Panc1 (cell line): ENCODE data around the gene PRKACG. TPM values are rescaled to one million over a fixed set of nuclear protein-coding genes. Genes with fewer than 3 reads are reported as not detected.

ENCODE experiments used
- ATAC-seq: fragments of 200-7000 bp; cut with Tn5 transposase; 2 replicates; pipeline ENCODE4 v1.9.1; 2020; ENCODE audit warnings: mild to moderate bottlenecking, moderate library complexity
- BruUV-seq: library from RNA; stranded (reverse); fragments of 400-500 nt; replicated peaks from 2 replicates; lab custom pipeline; 2021; lab: Mats Ljungman, UMichigan
- CTCF ChIA-PET: fragments of 300-600 bp; sonication (Branson Sonifier 250); formaldehyde crosslinking; loops from one replicate; lab custom pipeline; 2022; ENCODE audit warnings: antibody characterized with exemption; lab: Charles Lee
- POLR2A ChIA-PET: fragments of 300-600 bp; sonication (Branson Sonifier 250); formaldehyde crosslinking; loops from one replicate; lab custom pipeline; 2022; ENCODE audit warnings: antibody characterized with exemption; lab: Charles Lee
- DNase-seq: peaks from one replicate; pipeline ENCODE4 v3.0.0-alpha.2; 2010; ENCODE audit warnings: low read depth, low spot score
- H3K27ac ChIP-seq: 2 replicates; pipeline ENCODE4 v1.5.1; 2011; ENCODE audit warnings: mild to moderate bottlenecking, low read length, inconsistent platforms
- H3K27me3 ChIP-seq: fragments of 200-500 bp; sonication (Bioruptor generic); 2 replicates; pipeline ENCODE4 v1.6.0; 2014; ENCODE audit warnings: low read length, inconsistent platforms; ENCODE audit not compliant: control insufficient read depth, insufficient read depth
- H3K36me3 ChIP-seq: fragments of 200-500 bp; sonication (Bioruptor generic); 2 replicates; pipeline ENCODE4 v1.5.1; 2014; ENCODE audit warnings: inconsistent platforms, mild to moderate bottlenecking, low read length, moderate library complexity; ENCODE audit not compliant: control insufficient read depth, insufficient read depth
- H3K4me1 ChIP-seq: 2 replicates; pipeline ENCODE4 v1.5.1; 2011; ENCODE audit warnings: inconsistent platforms, mild to moderate bottlenecking, low read length, moderate library complexity; ENCODE audit not compliant: control insufficient read depth, insufficient read depth
- H3K4me3 ChIP-seq, 2 experiments: 2 replicates each; pipeline ENCODE4 v1.5.1; 2011 to 2012; ENCODE audit warnings: low read depth in 2 of 2, low read length in 2 of 2, mild to moderate bottlenecking in 2 of 2, inconsistent platforms in 1 of 2, moderate library complexity in 1 of 2
- H3K9me3 ChIP-seq: fragments of 200-500 bp; sonication (Bioruptor generic); 2 replicates; pipeline ENCODE4 v1.5.1; 2014; ENCODE audit warnings: low read depth, mild to moderate bottlenecking, inconsistent platforms, low read length, moderate library complexity; ENCODE audit not compliant: control insufficient read depth, insufficient read depth
- CTCF ChIP-seq: fragments of 450-650 bp; IDR thresholded peaks from 2 replicates; pipeline ENCODE4 v1.5.1; 2017; ENCODE audit warnings: mild to moderate bottlenecking
- POLR2AphosphoS5 ChIP-seq: IDR thresholded peaks from 2 replicates; pipeline ENCODE4 v1.6.1; 2012; ENCODE audit warnings: mild to moderate bottlenecking, low read depth, low read length, moderate library complexity
- REST ChIP-seq, 2 experiments: IDR thresholded peaks; 2 replicates each; pipeline ENCODE4 v1.6.1; 2011 to 2012; ENCODE audit warnings: low read depth in 2 of 2, control low read depth in 1 of 2, low read length in 1 of 2, mild to moderate bottlenecking in 1 of 2, moderate library complexity in 1 of 2; ENCODE audit not compliant: insufficient read depth in 1 of 2
- SIN3A ChIP-seq: IDR thresholded peaks from 2 replicates; pipeline ENCODE4 v1.6.1; 2012; ENCODE audit warnings: low read depth, mild to moderate bottlenecking, low read length, moderate library complexity, borderline replicate concordance; ENCODE audit not compliant: insufficient read depth
- TCF7L2 ChIP-seq: IDR thresholded peaks from 2 replicates; pipeline ENCODE4 v1.6.1; 2011; ENCODE audit warnings: mild to moderate bottlenecking, low read depth, low read length, inconsistent platforms
- in situ Hi-C: cut with HindIII; loops from 2 replicates; pipeline ENCODE4 v1.10.0; 2016; ENCODE audit warnings: low sequenced_read_pairs, low pct_unique_long_range_greater_than_20kb
- intact Hi-C: fragments of 100-400 bp; cut with micrococcal nuclease; formaldehyde crosslinking; loops from one replicate; pipeline ENCODE4 v1.10.0; 2022; ENCODE audit not compliant: unreplicated experiment
- total RNA-seq: library from RNA; stranded (reverse); gene quantifications from one replicate; pipeline ENCODE4 v1.2.1, GENCODE V29; 2021; ENCODE audit not compliant: unreplicated experiment

Gene PRKACG
- total RNA-seq, 1 experiment from 2014 or later = not detected

- CTCF ChIA-PET = no interaction called here
- POLR2A ChIA-PET = no interaction called here
Observed at GRCh38 chr9:69012696-69013381, 1.1 kb downstream of the PRKACG start.

GRCh38 chr9:69009708-69010107, 4.2 kb downstream of the PRKACG start:
- no peak overlapping the region for H3K27ac ChIP-seq
- H3K27me3 ChIP-seq = no peaks in the 10 kb centered on the region; the same call in 1 of the 2 replicates
- DNase-seq (no peak), ATAC-seq (no peak)
- no peaks in the 10 kb centered on the region for H3K9me3 ChIP-seq
- ChIA-PET CTCF (no interaction called here), POLR2A (no interaction called here)
- H3K36me3 ChIP-seq = no peaks in the 10 kb centered on the region
- intact Hi-C loops = no loop called here
- TF ChIP-seq CTCF (no peak), SIN3A (no peak), TCF7L2 (no peak), REST (IDR thresholded peaks at IDR 0.05; ENCODE audit: insufficient read depth in 1 of 2, low read depth in 2 of 2, low read length in 1 of 2) (no peak), POLR2AphosphoS5 (no peak)
- H3K4me1 ChIP-seq = no peaks in the 10 kb centered on the region
- BruUV-seq = no TSS peak
- H3K4me3 ChIP-seq = no peak overlapping the region
- in situ Hi-C loops = no loop called here

More at GRCh38 chr9:69012696-69013381, 1.1 kb downstream of the PRKACG start:
- DNase-seq = no peak
- no peak overlapping the region for H3K4me3 ChIP-seq
- no peaks in the 10 kb centered on the region for H3K27me3 ChIP-seq
- BruUV-seq = no TSS peak
- no peak for ATAC-seq
- H3K27ac ChIP-seq = no peak overlapping the region
- in situ Hi-C loops (no loop called here), intact Hi-C loops (no loop called here)
- no peaks in the 10 kb centered on the region for H3K4me1 ChIP-seq
- TF ChIP-seq CTCF = no peak
- no peak for TF ChIP-seq TCF7L2
- no peak for TF ChIP-seq SIN3A
- no peak for TF ChIP-seq POLR2AphosphoS5
- no peak for TF ChIP-seq REST (IDR thresholded peaks at IDR 0.05; ENCODE audit: insufficient read depth in 1 of 2, low read depth in 2 of 2, low read length in 1 of 2)
- H3K9me3 ChIP-seq = no peaks in the 10 kb centered on the region
- no peaks in the 10 kb centered on the region for H3K36me3 ChIP-seq
